Keratinocyte (primary cell): ENCODE measurements around the gene NETO2.

Source experiments
- EZH2 ChIP-seq: IDR thresholded peaks from one replicate; pipeline ENCODE4 v1.6.1; 2012; ENCODE audit warnings: inconsistent platforms, mild to moderate bottlenecking, low read length, moderate library complexity
- TF ChIP-seq, protein P1 (sequence below), 3 experiments: IDR thresholded peaks in 1 of 3; conservative IDR thresholded peaks in 1 of 3; optimal IDR thresholded peaks in 1 of 3; 2 replicates in 2 of 3; 3 replicates in 1 of 3; pipeline versions ENCODE3 to v1.5.1; 2011; ENCODE audit warnings: low read length in 3 of 3, mild to moderate bottlenecking in 3 of 3, moderate library complexity in 2 of 3, control low read depth in 1 of 3, inconsistent platforms in 1 of 3; ENCODE audit not compliant: insufficient read depth in 2 of 3; ENCODE audit errors: extremely low read depth in 1 of 3

DNA sequence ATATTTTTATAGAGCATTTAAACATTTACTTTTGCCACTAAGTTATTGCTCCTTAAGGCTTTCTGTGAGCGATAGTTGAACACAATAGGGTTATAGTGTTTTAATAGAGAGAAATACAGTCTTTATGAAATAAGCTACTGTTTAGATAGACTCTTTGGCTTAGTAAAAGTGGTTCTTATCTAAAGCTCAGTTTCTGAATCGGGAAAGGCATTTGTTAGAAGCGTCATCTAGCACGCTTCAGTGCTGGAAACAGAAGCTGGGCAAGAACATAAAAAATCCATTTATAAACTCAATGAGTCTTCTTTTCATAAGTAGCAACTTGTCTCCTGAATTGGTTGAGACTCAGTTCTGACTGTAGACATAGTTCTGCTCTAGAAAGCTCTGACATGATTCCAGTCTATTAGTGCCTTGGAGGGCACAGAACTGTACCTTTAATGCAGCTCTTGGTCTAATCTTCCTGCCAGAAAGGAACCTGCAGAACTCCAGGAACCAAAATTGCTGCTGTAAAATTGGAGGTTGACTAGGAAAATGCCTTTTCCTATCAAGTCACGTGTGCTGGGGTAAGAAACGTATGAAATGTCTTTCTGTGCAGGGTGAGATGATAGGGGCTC is 114.9 kb downstream of the NETO2 start:
- TF ChIP-seq, protein P1, sequence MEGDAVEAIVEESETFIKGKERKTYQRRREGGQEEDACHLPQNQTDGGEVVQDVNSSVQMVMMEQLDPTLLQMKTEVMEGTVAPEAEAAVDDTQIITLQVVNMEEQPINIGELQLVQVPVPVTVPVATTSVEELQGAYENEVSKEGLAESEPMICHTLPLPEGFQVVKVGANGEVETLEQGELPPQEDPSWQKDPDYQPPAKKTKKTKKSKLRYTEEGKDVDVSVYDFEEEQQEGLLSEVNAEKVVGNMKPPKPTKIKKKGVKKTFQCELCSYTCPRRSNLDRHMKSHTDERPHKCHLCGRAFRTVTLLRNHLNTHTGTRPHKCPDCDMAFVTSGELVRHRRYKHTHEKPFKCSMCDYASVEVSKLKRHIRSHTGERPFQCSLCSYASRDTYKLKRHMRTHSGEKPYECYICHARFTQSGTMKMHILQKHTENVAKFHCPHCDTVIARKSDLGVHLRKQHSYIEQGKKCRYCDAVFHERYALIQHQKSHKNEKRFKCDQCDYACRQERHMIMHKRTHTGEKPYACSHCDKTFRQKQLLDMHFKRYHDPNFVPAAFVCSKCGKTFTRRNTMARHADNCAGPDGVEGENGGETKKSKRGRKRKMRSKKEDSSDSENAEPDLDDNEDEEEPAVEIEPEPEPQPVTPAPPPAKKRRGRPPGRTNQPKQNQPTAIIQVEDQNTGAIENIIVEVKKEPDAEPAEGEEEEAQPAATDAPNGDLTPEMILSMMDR (optimal IDR thresholded peaks at IDR 0.05 in 1 of 3, IDR thresholded peaks at IDR 0.05 in 1 of 3, conservative IDR thresholded peaks at IDR 0.05 in 1 of 3; ENCODE audit: extremely low read depth in 1 of 3, insufficient read depth in 2 of 3, low read length in 3 of 3), result no peak
- TF ChIP-seq EZH2, result no peak
